Tibial nerve (tissue), 4 donors: ENCODE results near the gene ERCC1. TPM values are rescaled to one million over a fixed set of nuclear protein-coding genes. Genes with fewer than 3 reads are reported as not detected.

Experiments
- DNase-seq, 2 donors: peaks; one replicate each; pipeline ENCODE4 v3.0.0-alpha.2; 2019; ENCODE audit warnings: low spot score in 2 of 2
- H3K27ac ChIP-seq, 4 donors: fragments of 200-600 bp; sonication (generic) in 3 of 4; one replicate each; pipeline ENCODE4 v1.5.1; 2017 to 2019; ENCODE audit warnings: mild to moderate bottlenecking in 1 of 4
- H3K27me3 ChIP-seq, 2 donors: fragments of 200-600 bp; sonication (generic) in 1 of 2; one replicate each; pipeline versions ENCODE4 v1.5.1 to v1.6.0; 2017 to 2019
- H3K36me3 ChIP-seq, 3 donors: fragments of 200-600 bp; sonication (generic); one replicate each; pipeline ENCODE4 v1.5.1; 2018 to 2019
- H3K4me1 ChIP-seq, 4 donors: fragments of 200-600 bp; sonication (generic) in 3 of 4; one replicate each; pipeline ENCODE4 v1.5.1; 2017 to 2019
- H3K4me3 ChIP-seq, 4 donors: fragments of 200-600 bp; sonication (generic) in 3 of 4; one replicate each; pipeline ENCODE4 v1.5.1; 2017 to 2019; ENCODE audit warnings: mild to moderate bottlenecking in 1 of 4, moderate library complexity in 1 of 4
- H3K9me3 ChIP-seq, 4 donors: fragments of 200-600 bp; sonication (generic) in 3 of 4; one replicate each; pipeline ENCODE4 v1.5.1; 2017 to 2019
- CTCF ChIP-seq, 5 experiments: fragments of 200-600 bp in 3 of 5; fragments of 450-650 bp in 2 of 5; sonication (generic) in 3 of 5; IDR thresholded peaks; one replicate each; pipeline ENCODE4 v1.5.1; 2016 to 2019; ENCODE audit warnings: antibody characterized with exemption in 5 of 5, mild to moderate bottlenecking in 3 of 5, moderate library complexity in 2 of 5
- EP300 ChIP-seq, 2 donors: sonication (generic); formaldehyde crosslinking; IDR thresholded peaks; one replicate each; pipeline ENCODE4 v1.6.1; 2017; ENCODE audit warnings: antibody characterized with exemption in 2 of 2, mild to moderate bottlenecking in 1 of 2
- POLR2A ChIP-seq, 2 donors: fragments of 450-650 bp; IDR thresholded peaks; one replicate each; pipeline ENCODE4 v1.6.1; 2017; ENCODE audit warnings: antibody characterized with exemption in 2 of 2, mild to moderate bottlenecking in 2 of 2, moderate library complexity in 2 of 2
- WGBS, 2 donors: methylation state at CpG; one replicate each; pipeline ENCODE4 v1.1.5; 2018; 5-methylcytosine and 5-hydroxymethylcytosine counted together
- total RNA-seq, 4 donors: library from RNA; depleted of rRNA; stranded (reverse); fragments of >200 nt; gene quantifications; one replicate each; pipeline ENCODE4 v1.1.0, GENCODE V29; 2016

Gene ERCC1
- total RNA-seq, 4 donors from 2014 or later: 95.5 to 161 (median 99.2) TPM

GRCh38 chr19:45464274-45464673 is 40.6 kb upstream of the ERCC1 start:
- Histone ChIP-seq H3K4me3 (no peak overlapping the region), H3K27ac (no peak overlapping the region), H3K36me3 (no peaks in the 10 kb centered on the region), H3K4me1 (peaks cover 0 to 20% (median 13%) of the 10 kb centered on the region in 4 donors), H3K27me3 (peaks cover 0 to 10% of the 10 kb centered on the region in 2 donors), H3K9me3 (no peaks in the 10 kb centered on the region)
- 89 to 98% methylated on average over 2 of the region's 2 CpGs for WGBS, 2 donors
- TF ChIP-seq EP300 (IDR thresholded peaks at IDR 0.05) (no peak), CTCF (IDR thresholded peaks at IDR 0.05) (no peak)
- DNase-seq: no peak

GRCh38 chr19:45463241-45463640 is 39.5 kb upstream of the ERCC1 start:
- Histone ChIP-seq H3K4me1 (peaks cover 0 to 11% (median 8%) of the 10 kb centered on the region in 4 donors), H3K27ac (no peak overlapping the region), H3K27me3 (peaks cover 0 to 10% of the 10 kb centered on the region in 2 donors), H3K36me3 (no peaks in the 10 kb centered on the region), H3K4me3 (no peak overlapping the region), H3K9me3 (no peaks in the 10 kb centered on the region)
- 75 to 78% methylated on average over 4 of the region's 4 CpGs for WGBS, 2 donors
- no peak for DNase-seq
- no peak for TF ChIP-seq POLR2A (IDR thresholded peaks at IDR 0.05)
- no peak for TF ChIP-seq EP300 (IDR thresholded peaks at IDR 0.05)
- no peak for TF ChIP-seq CTCF (IDR thresholded peaks at IDR 0.05)

- Histone ChIP-seq H3K27ac (no peak overlapping the region), H3K27me3 (peaks cover 0 to 10% of the 10 kb centered on the region in 2 donors), H3K4me3 (no peak overlapping the region), H3K36me3 (no peaks in the 10 kb centered on the region), H3K4me1 (peaks cover 0 to 5% (median 2%) of the 10 kb centered on the region in 4 donors), H3K9me3 (no peaks in the 10 kb centered on the region)
- TF ChIP-seq POLR2A (IDR thresholded peaks at IDR 0.05) (no peak), EP300 (IDR thresholded peaks at IDR 0.05) (no peak), CTCF (IDR thresholded peaks at IDR 0.05) (no peak)
- no peak for DNase-seq
- 64 to 69% methylated on average over 4 of the region's 4 CpGs for WGBS, 2 donors
These were observed 38.5 kb upstream of the ERCC1 start for GRCh38 chr19:45462174-45462573.

GRCh38 chr19:45460807-45461347 is 37.2 kb upstream of the ERCC1 start:
- no peak overlapping the region for H3K4me3 ChIP-seq

GRCh38 chr19:45457776-45458175 is 34.1 kb upstream of the ERCC1 start:
- Histone ChIP-seq H3K36me3 (no peaks in the 10 kb centered on the region), H3K27ac (no peak overlapping the region), H3K9me3 (no peaks in the 10 kb centered on the region), H3K4me3 (no peak overlapping the region), H3K4me1 (peaks cover 0 to 23% (median 16%) of the 10 kb centered on the region in 4 donors), H3K27me3 (no peaks in the 10 kb centered on the region)
- TF ChIP-seq POLR2A (IDR thresholded peaks at IDR 0.05): no peak
- DNase-seq: no peak

More at GRCh38 chr19:45460807-45461347, 37.2 kb upstream of the ERCC1 start:
- 45 to 48% methylated on average over 8 of the region's 8 CpGs for WGBS, 2 donors
- H3K27ac ChIP-seq: no peak overlapping the region
- H3K9me3 ChIP-seq: no peaks in the 10 kb centered on the region
- DNase-seq: no peak
- TF ChIP-seq CTCF (IDR thresholded peaks at IDR 0.05) (no peak), POLR2A (IDR thresholded peaks at IDR 0.05) (no peak), EP300 (IDR thresholded peaks at IDR 0.05) (no peak)
- H3K27me3 ChIP-seq: peaks cover 0 to 10% of the 10 kb centered on the region in 2 donors
- H3K4me1 ChIP-seq: peaks cover 0 to 7% (median 5%) of the 10 kb centered on the region in 4 donors
- H3K36me3 ChIP-seq: no peaks in the 10 kb centered on the region

- Histone ChIP-seq H3K27ac (peak overlapping the region in 3 of 4 donors; percentile 69 to 92 (median 85)), H3K9me3 (no peaks in the 10 kb centered on the region), H3K4me3 (no peak overlapping the region), H3K36me3 (no peaks in the 10 kb centered on the region), H3K27me3 (no peaks in the 10 kb centered on the region), H3K4me1 (peaks cover 0 to 25% (median 17%) of the 10 kb centered on the region in 4 donors)
- TF ChIP-seq POLR2A (IDR thresholded peaks at IDR 0.05): no peak
- TF ChIP-seq CTCF (IDR thresholded peaks at IDR 0.05): no peak
- TF ChIP-seq EP300 (IDR thresholded peaks at IDR 0.05): no peak
- DNase-seq: no peak
- 46 to 60% methylated on average over 2 of the region's 2 CpGs for WGBS, 2 donors
These were observed 32.7 kb upstream of the ERCC1 start for GRCh38 chr19:45456500-45456815.
